ENCODE results near the gene BAD. TPM values are rescaled to one million over a fixed set of nuclear protein-coding genes. Genes with fewer than 3 reads are reported as not detected.

BAD gene
- total RNA-seq, 1 experiment from 2014 or later = 86.4 TPM

GRCh38 chr11:64296830-64297698 is 12.6 kb upstream of the BAD start:
- DNase-seq (ENCODE audit: low spot score) = no peak

GRCh38 chr11:64296236-64296635 is 11.8 kb upstream of the BAD start:
- no peak for DNase-seq (ENCODE audit: low spot score)

- DNase-seq (ENCODE audit: low spot score) = no peak
These were observed 11.3 kb upstream of the BAD start for GRCh38 chr11:64295760-64296159.

- DNase-seq (ENCODE audit: low spot score) = no peak
These were observed 10.3 kb upstream of the BAD start for GRCh38 chr11:64294774-64295173.

- no peak for DNase-seq (ENCODE audit: low spot score)
These were observed 8.2 kb upstream of the BAD start for GRCh38 chr11:64292460-64293254.

GRCh38 chr11:64291752-64292459 is 7.4 kb upstream of the BAD start:
- DNase-seq (ENCODE audit: low spot score) = no peak

- no peak for DNase-seq (ENCODE audit: low spot score)
These were observed 6.8 kb upstream of the BAD start, which contains the start of gene KCNK4 for GRCh38 chr11:64291262-64291751. KCNK4 (plus strand) TSS chr11:64291302; CDS start chr11:64293019, 1,717 bp downstream.

GRCh38 chr11:64290352-64291261 is 6.1 kb upstream of the BAD start:
- no peak for DNase-seq (ENCODE audit: low spot score)

GRCh38 chr11:64289002-64289564 is 4.6 kb upstream of the BAD start:
- no peak for DNase-seq (ENCODE audit: low spot score)

GRCh38 chr11:64288353-64288750 is 3.9 kb upstream of the BAD start:
- no peak for DNase-seq (ENCODE audit: low spot score)

GRCh38 chr11:64287676-64288352 is 3.3 kb upstream of the BAD start:
- no peak for DNase-seq (ENCODE audit: low spot score)

GRCh38 chr11:64286801-64287159 is 2.3 kb upstream of the BAD start:
- no peak for DNase-seq (ENCODE audit: low spot score)

- DNase-seq (ENCODE audit: low spot score) = no peak
These were observed 1.7 kb upstream of the BAD start for GRCh38 chr11:64285885-64286800.

GRCh38 chr11:64284962-64285884 is 758 bp upstream of the BAD start, which contains the start of gene GPR137:
GPR137 (plus strand) TSS chr11:64285848; CDS start chr11:64286525, 677 bp downstream.
- DNase-seq (ENCODE audit: low spot score) = peak; percentile 56

GRCh38 chr11:64283092-64283491 is 1.4 kb downstream of the BAD start:
- DNase-seq (ENCODE audit: low spot score) = no peak

- no peak for DNase-seq (ENCODE audit: low spot score)
These were observed 2.3 kb downstream of the BAD start for GRCh38 chr11:64281957-64282770.
